GM19452 (cell line): ENCODE results near the gene POU2AF2.
"Not testable (repeated sequence)": the region's sequence is repeated elsewhere in the genome, so short reads cannot be mapped to it uniquely, and the experiment has no call there.

Source experiments
- ATAC-seq: cut with Tn5 transposase; IDR thresholded peaks from one replicate; pipeline ENCODE4 v1.9.1; 2021; ENCODE audit not compliant: unreplicated experiment

POU2AF2 gene

DNA sequence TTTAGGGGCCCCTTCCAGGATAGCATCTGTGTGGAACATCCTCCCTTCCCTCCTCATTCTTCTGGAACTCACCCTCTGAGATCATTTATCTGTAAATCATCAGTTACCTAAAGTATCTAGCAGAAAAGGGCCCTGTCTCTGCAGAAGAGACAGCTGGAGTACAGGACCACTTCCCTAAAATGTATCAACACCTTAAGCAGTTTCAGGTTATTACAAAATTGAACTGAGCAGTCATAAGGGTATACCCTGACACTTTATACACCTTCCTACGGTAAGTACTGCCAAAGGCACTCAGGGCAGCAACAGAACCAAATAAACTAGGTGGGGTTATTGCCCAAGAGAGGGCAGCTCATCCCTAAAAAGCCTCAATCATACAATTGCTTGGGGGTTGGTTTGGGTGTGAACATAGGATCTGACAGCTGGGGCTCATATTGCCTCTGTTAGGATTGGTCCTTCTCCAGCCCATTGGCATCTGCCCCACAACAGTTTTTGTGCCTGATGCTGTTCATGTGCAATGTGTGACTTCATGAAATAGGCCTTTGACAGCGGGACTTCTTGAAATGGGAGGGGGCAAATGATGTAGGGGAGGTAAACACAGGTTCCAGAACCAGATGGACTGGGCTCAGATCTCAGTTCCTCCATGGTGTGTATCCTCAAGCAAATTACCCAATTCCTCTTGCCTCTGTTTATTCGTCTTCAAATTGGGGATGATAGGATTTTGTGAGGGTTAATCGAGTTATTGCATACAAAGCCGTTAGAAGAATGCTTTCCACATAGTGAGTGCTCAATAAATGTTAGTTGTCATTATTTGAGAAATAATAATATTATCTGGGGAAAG is 55.7 kb downstream of the POU2AF2 start:
- no peak for ATAC-seq

DNA sequence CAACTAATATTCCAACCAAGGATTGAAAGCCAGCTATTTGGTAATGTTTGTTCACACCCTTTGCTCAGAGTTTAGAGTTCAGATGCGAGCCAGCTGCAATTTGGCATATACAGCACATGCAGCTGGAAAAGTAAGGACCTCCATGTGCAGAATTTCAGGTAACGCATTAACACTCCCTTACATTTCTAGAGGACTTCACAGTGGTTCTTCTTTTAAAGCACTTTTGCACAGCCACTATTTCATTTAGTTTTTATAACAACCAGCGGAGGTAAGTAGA is 56.3 kb downstream of the POU2AF2 start:
- ATAC-seq, result no peak

DNA sequence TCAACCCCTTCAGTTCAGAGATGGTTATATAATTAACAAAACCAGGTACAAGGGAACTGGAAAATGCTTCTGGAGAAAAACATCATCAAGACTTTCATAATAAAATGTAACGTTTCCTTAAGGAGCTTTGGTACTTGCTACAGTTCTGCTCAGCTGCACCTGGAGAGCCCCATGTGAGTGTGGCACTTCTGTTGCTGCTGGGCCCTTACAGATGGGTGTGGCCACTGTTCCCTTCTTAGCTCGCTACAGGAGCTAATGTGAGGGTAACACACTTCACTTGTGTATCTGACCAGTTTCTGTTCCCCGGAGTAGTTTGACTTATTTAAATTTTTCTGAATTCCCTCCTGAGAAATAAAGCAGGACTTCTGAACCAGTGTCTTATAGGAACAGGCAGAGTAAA is 56.8 kb downstream of the POU2AF2 start:
- no peak for ATAC-seq

DNA sequence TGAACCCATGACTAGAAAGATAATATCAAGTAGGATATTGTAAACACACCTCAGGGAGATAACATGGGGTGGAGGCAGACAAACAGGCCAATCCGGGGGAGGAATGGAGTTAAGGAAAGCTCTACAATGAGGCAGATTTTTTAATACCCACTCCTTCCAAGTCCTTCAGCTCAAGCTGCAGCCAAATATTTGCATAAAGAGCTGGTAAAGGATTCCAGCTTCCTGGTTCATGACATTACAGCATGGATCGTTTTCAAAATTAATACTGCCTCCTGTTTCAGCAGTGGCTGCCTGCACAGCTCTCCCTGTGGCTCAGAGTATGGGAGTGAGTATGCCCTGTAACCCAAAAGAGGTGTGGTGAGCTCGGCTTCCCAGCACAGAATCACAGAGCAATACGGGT is 57.9 kb downstream of the POU2AF2 start:
- no peak for ATAC-seq

DNA sequence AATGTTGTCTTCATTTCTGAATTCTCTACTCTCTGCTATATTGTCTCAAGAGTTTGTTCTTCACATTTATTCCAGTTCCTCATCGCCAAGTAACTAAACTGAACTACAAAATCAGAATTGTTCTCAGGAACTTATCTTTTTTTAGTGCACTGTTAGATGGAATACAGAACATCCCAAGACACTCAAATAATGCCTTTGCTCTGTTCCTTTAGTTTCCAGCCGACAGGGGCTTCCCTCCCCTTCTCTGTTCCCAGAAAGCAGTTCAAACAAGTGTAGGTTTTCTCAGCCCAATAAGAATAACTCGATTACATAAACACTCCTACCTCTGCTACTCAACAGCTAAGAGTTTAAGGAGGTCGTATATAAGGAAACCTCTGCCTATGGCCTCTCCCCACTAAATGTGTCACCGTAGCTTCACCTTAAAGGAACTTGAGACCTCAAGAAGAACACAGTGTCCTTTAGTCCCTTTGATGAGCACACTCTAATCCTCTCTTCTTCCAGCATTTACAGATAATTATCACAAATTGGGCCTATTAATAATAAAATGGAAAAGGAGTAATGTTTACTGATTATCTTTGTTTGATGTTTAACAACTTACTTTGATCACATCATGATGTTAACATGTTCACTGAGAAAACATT is 59.8 kb downstream of the POU2AF2 start:
- no peak for ATAC-seq

DNA sequence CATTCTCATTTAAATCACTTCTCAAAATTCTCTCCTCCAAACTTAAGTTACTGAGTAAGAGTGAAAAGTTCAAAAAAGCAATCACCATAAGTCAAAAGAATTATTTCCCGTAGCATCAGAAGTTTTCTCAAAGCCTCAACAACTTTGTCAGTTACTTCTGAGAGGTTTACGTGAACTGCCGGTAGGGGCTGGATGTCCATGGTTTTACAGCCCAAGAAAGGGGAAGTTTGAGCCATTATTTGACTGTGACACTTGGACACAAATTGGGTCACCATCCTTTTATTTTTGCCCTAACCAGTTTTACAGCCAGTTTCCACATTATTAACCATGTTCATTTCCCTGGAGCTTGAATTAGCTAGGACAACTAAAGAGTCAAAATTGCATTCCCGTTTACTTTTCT is 60.4 kb downstream of the POU2AF2 start:
- ATAC-seq, result no peak

DNA sequence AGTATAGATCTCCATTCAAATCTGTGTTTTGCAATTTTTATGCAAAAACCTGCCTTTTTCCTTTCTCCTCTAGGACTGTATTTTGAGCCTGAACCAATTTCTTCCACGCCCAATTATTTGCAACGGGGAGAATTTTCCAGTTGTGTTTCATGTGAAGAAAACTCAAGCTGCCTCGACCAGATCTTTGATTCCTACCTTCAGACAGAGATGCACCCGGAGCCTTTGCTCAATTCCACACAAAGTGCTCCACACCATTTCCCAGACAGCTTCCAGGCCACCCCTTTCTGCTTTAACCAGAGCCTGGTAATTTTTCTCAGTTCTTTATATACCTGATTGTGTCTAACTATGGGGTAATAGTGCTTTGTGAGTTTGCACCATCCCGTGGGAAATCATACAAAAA is 60.8 kb downstream of the POU2AF2 start:
- ATAC-seq, result no peak

DNA sequence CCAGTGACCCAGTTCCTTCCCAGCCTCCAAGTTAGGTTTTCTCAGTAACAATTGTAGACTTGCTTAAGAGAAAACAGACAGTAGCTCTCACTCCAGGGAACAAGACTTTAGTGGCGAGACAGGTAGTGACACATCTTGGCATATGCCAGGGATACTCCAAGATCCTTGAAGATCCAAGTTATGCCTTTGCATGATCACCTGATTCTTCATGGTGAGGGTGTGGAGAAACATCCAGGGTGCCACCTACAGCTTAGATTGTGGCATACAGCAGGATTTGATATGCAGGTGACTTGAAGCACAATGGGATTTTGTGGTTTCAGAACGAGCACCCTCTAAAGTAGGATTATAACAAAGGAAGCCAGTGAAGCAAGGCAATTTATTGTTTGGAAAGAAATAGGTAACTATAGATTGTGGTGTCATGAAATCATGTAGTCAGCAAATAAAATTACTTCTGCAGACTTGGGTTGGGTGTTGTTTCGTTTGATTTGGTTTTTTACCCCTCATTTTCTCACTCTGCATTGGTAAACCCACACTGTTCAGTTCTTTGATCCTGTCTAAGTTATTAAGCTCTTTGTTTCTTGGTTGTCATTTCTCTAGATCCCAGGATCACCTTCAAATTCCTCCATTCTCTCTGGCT is 62.1 kb downstream of the POU2AF2 start:
- no peak for ATAC-seq

DNA sequence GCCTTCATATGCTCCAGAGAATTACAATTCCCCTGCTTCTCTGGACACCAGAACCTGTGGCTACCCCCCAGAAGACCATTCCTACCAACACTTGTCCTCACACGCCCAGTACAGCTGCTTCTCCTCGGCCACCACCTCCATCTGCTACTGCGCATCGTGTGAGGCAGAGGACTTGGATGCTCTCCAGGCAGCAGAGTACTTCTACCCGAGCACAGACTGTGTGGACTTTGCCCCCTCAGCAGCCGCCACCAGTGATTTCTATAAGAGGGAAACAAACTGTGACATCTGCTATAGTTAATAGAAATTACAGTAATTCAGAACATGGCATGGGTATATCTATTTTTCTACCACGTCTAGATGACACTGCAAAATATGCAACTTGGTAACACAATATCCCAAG is 62.6 kb downstream of the POU2AF2 start:
- ATAC-seq, result no peak

DNA sequence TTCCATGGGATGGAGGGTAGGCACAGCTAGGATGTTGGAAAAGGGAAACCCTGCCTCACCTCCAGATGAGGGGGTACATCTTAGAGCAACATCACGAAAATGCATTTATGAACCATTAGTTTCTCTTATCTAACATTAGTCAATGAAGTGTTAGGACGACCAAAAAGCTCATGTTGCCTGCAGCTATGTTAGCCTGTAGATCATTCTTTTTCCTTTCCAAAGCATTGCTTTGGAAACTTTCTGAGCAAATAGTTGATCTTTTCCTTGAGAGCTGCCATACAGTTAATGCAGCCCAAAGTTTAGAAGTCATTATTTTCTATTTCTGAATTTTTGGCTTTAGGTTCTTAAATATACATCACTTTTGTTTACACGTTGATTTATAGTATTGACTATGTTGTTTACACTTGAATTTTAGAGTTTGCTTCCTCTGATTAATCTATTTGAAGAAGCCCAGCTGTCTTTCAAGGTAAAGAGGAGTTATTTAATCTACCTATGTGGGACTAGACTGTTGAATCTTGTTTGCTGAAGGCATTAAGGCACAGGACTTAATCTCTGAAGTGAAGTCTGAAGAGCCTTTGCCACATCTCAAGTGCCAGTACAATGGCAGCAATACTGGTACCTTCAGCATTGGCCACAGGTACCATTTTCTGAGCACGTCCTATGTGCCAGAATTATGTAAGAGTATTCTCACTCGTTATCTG is 63.8 kb downstream of the POU2AF2 start:
- ATAC-seq, result no peak

DNA sequence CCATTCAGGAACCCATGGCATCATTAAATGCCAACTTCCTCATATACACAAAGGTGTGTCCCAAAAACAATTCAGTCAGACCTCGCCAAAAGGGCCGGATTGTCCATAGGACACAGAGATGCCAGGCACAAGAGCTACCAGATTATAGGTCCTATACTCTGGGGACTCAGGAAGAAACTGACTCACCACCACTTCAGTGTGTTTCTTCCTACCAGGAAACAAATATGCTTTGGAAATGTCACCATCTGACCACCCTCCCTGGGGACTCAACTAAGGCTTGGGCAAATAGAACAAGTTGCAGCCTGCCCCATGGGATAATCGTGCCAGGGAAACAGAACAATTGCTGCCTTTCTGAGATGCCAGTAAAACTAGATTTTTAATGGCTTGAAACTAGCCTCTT is 64.6 kb downstream of the POU2AF2 start:
- ATAC-seq, result no peak

DNA sequence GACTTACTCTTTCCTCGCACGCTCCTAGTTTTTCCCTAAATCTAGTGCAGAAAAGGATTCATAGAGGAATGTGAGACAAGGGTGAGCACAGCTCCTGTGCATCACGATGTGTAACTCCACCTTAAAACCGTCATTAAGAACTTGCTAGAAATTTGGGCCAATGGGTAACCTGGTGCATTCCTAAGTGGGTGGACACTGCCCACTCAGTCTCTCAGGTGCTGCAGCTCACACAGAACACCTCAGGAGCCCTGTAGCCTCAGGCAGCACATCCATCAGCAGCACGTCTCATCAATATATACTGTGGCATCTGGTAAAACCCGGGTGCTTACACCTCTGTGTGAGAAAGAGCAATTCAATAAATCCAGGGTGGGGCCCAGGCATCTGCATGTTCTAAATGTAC is 65.2 kb downstream of the POU2AF2 start:
- no peak for ATAC-seq

DNA sequence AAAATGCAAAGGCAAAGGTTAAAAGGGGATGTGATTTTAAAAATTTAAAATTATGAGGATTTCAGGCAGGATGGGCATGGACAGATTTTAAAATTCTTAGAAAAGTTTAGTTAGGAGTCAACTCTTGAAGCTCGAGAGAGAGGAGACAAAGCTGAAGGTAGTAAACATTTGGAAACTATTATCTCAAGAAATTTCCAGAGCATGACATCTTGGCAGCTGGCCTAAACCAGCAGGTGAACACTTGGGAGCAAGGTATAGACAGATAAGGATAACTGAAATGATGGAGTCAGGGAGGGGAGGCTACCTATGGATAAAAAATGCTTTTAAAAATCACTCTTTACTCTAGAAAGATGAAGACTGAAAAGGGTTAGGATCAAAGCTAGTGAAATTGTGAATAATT is 66.6 kb downstream of the POU2AF2 start:
- ATAC-seq, result no peak

DNA sequence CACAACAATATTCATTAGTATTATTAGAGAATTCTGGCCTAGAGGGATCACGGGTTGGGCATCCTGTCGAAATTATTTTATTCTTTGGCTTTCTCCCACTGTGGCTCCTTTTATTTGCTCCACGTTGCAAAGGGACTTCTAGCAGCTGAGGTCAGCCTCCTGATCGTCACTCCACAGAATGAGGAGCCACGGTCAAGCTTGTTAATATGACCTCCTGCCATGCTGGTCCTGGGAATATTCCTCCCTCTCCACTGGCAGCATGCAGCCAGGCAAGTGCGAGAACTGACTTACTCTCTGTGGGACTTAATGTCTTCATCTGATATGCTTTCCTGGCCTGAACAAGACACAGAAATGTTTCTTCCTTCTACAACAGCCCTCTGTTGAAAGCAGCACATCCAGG is 73.8 kb downstream of the POU2AF2 start:
- no peak for ATAC-seq

DNA sequence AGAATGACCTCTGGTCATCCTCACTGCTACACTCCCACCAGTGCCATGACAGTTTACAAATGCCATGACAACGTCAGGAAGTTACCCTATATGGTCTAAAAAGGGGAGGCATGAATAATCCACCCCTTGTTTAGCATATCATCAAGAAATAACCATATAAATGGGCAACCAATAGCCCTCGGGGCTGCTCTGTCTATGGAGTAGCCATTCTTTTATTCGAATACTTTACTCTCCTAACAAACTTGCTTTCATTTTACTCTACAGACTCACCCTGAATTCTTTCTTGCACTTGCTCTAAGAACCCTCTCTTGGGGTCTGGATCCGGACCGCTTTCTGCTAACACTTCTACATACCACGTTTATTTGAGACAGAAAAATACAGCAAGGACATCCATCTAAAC is 74.7 kb downstream of the POU2AF2 start:
- not testable (repeated sequence) for ATAC-seq

DNA sequence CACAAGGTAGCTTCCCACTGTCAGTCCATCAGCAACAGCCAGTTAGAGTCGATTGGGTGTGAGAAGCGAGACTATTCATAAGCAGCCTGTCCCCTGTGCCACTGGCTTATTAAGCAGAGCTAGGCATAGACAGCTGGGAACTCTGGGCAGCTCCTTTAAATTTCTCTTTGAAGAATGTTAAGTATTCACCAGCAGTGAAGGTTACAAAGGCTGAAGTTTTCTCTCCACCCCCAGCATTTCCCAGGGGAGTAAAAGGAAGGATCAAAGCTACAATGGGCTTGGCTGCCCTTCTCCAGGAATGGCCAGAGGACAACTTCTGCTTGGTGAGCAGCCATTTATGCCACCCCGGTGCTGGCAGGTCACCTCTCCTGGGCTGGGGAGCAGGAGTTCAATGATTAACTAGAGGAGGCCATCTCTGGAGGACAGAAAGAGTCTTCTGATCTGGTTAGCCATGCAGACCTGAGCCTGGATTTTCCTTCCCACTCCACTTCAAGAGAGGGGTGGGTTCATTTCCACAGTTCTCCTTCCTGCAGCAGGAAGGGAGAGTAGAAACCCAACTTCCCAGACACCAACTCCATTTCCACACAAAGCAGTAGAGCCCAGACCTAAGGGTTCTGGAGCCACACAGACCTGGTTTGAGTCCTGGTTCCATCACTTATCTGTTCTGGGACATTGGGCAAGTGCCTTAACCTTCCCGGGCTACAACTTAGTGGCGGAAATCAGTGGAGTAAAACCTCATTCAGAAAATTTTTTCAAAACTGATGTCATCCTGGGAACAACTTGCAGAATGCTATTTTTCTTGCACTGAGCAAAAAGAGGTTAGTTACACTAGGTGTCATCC is 75.4 kb downstream of the POU2AF2 start:
- no peak for ATAC-seq

DNA sequence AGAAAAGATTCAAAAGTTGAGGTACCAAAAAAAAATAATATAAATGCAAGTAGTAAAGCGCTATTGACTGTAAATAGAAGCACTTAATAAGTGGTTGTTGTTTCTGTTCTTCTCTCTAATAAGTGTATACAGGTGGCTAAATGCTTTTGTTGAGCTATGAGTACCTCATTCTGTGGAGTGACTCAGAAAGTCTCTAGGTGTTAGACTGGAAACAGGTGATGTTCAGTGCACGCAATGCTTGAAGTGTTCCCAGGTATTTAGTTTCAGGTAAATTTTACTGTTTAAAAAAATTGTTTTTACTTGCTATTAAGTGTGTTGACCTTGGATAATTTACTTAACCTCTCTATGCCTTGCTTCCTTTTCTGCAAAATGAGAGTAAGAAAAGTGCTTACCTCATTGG is 77.0 kb downstream of the POU2AF2 start:
- ATAC-seq, result no peak

DNA sequence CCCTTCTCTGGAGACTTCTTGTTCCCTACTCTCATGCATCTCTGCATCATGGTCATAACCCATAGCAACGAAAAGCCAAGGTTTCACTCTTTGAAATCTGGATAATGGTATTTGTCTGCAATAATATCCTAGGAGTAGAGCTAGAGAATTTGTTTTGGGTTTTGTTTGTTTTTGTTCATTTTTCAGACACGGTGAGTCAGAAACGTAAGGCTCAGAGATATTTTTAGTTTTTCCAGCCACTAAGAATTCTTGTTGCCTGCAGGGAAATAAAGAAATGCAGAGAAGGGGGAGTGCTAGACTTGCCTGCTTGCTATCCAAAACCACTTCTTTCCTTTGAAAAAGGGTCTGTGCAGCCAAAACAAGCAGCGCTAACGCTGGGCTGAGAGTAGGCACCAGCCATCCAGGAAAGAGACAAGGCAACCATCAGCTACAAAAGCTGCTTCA is 78.8 kb downstream of the POU2AF2 start:
- no peak for ATAC-seq

DNA sequence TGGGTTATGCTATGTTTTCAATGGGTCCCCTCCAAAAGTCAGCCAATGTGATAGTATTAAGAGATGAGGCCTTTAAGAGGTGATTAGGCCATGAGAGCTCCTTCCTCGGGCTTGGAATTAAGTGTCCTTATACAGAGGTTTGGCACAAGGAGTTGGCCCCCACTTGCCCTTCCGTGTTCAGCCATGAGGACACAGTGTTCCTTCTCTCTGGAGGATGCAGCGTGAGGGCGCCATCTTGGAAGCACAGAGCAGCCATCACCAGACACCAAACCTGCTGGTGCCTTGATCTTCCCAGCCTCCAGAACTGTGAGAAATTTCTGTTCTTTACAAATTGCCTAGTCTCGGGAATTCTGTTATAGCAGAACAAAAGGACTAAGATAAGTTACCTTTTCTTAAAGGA is 79.7 kb downstream of the POU2AF2 start:
- no peak for ATAC-seq

DNA sequence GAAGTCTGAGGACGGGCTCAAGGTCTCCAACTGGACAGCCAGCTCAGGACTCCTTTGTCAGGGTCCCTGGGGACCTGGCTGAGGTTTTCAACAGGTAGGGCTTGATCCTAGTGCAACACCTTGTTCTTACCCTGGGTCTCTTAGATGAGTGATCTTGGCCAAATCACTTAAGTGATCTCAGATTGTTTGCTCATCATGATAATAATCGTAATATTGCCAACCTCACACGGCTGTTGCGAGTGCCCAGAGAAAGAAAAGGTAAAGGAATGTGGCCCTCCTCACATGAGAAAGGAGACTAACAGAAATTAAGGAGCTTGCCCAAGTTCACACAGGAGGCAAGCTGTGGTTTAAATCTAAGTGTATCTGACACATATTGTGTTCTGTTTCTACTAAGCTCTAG is 81.3 kb downstream of the POU2AF2 start:
- no peak for ATAC-seq
